ENCODE measurements around the gene BCAR1. TPM values are rescaled to one million over a fixed set of nuclear protein-coding genes. Genes with fewer than 3 reads are reported as not detected.
A peak's percentile ranks its signal among the peaks of the same experiment; 100 is the strongest.

BCAR1 gene
- total and polyA plus RNA-seq, 2 of the 13 experiments (the other 11 are each of a cell fraction or from before 2014, with no cell fraction given): 48.1 to 51.7 TPM

DNA sequence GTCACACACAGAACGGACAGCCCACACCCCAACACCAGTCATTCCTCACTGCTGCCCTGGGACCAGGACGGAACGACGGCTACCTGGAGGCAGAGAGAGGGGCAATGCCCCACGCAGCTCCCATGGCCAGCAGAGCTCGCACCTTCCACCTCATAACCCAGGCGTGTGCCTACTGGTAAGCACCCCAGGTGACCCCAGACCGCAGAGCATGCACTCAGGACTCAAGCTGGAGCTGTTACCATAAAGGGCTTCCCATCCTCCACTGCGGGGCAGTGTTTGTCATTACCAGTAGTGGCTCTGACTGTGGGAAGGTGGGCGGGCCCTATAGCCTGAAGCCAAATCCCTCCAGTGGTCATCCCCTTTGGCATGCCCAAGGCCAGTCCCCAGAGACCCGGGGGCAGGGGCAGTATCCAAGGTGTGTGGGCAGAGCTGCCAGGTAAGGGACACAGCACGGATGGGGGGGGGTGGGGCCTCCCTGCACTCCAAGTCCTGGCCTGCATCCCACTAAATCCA lies 4.7 kb upstream of the BCAR1 start (continued):
- TF ChIP-seq ZNF224 (CRISPR knock-in tag; IDR thresholded peaks at IDR 0.05) (no peak), IRF2 (CRISPR knock-in tag; IDR thresholded peaks at IDR 0.05) (0 out of 2 replicates have a peak, but pooled peaks have one; percentile 31), SIX1 (CRISPR knock-in tag; IDR thresholded peaks at IDR 0.05; ENCODE audit: borderline replicate concordance) (no peak), FOXP4 (CRISPR knock-in tag; IDR thresholded peaks at IDR 0.05) (0 out of 2 replicates have a peak, but pooled peaks have one; percentile 5), ZNF7 (CRISPR knock-in tag; IDR thresholded peaks at IDR 0.05) (no peak), KDM3A (CRISPR knock-in tag; IDR thresholded peaks at IDR 0.05; ENCODE audit: low read depth) (no peak), KDM6A (CRISPR knock-in tag; IDR thresholded peaks at IDR 0.05; ENCODE audit: low read depth) (no peak), ZNF547 (CRISPR knock-in tag; IDR thresholded peaks at IDR 0.05) (no peak), ZNF317 (CRISPR knock-in tag; IDR thresholded peaks at IDR 0.05) (no peak), SP2 (CRISPR knock-in tag; IDR thresholded peaks at IDR 0.05) (no peak), ZFP36L2 (CRISPR knock-in tag; IDR thresholded peaks at IDR 0.05) (no peak), ZKSCAN1 (IDR thresholded peaks at IDR 0.05; ENCODE audit: low read length) (no peak), MATR3 (CRISPR knock-in tag; IDR thresholded peaks at IDR 0.05) (no peak), TEAD3 (CRISPR knock-in tag; optimal IDR thresholded peaks at IDR 0.05; ENCODE audit: borderline replicate concordance) (no peak), HOXA5 (CRISPR knock-in tag; IDR thresholded peaks at IDR 0.05) (no peak), ZNF558 (CRISPR knock-in tag; IDR thresholded peaks at IDR 0.05; ENCODE audit: borderline replicate concordance) (no peak), SPEN (CRISPR knock-in tag; IDR thresholded peaks at IDR 0.05; ENCODE audit: low read depth) (no peak), ZNF296 (CRISPR knock-in tag; conservative IDR thresholded peaks at IDR 0.05) (no peak), SMYD3 (CRISPR knock-in tag; IDR thresholded peaks at IDR 0.05) (no peak), U2AF2 (IDR thresholded peaks at IDR 0.05; ENCODE audit: low read depth, low read length) (no peak), ZNF678 (CRISPR knock-in tag; IDR thresholded peaks at IDR 0.05) (no peak), PITX1 (CRISPR knock-in tag; IDR thresholded peaks at IDR 0.05) (peak; percentile 61; the same call in 1 of the 2 replicates), ZNF639 (CRISPR knock-in tag; conservative IDR thresholded peaks at IDR 0.05) (no peak), XRCC5 (optimal IDR thresholded peaks at IDR 0.05; ENCODE audit: low read length) (peak; percentile 38), ADNP (CRISPR knock-in tag; IDR thresholded peaks at IDR 0.05) (no peak), MAX (IDR thresholded peaks at IDR 0.05) (peak; percentile 40; the same call in 1 of the 2 replicates), ZNF496 (CRISPR knock-in tag; IDR thresholded peaks at IDR 0.05; ENCODE audit: insufficient replicate concordance) (no peak)
- TF ChIP-seq, protein P1, sequence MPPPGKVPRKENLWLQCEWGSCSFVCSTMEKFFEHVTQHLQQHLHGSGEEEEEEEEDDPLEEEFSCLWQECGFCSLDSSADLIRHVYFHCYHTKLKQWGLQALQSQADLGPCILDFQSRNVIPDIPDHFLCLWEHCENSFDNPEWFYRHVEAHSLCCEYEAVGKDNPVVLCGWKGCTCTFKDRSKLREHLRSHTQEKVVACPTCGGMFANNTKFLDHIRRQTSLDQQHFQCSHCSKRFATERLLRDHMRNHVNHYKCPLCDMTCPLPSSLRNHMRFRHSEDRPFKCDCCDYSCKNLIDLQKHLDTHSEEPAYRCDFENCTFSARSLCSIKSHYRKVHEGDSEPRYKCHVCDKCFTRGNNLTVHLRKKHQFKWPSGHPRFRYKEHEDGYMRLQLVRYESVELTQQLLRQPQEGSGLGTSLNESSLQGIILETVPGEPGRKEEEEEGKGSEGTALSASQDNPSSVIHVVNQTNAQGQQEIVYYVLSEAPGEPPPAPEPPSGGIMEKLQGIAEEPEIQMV (CRISPR knock-in tag; IDR thresholded peaks at IDR 0.05; ENCODE audit: low read depth): no peak
- TF ChIP-seq, protein P2, sequence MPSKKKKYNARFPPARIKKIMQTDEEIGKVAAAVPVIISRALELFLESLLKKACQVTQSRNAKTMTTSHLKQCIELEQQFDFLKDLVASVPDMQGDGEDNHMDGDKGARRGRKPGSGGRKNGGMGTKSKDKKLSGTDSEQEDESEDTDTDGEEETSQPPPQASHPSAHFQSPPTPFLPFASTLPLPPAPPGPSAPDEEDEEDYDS (CRISPR knock-in tag; IDR thresholded peaks at IDR 0.05): no peak

Measured in HepG2 (cell line).